ENCODE results near the gene PRAC2.

DNA sequence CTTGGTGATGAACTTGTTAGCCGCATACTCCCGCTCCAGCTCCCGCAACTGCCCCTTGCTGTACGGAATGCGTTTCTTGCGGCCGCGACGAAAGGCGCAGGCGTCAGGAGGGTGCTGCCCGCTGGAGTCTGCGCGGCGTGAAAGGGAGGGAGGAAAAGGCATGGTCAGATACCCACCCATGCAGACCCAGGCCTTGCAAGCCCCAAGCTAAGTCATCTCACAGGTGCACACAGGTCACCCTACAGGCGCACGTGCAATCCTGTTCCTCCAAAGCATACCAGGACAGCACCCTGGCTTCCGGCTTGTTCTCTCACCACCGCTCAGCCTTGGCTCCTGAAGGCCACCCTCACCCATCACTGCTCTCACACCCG lies 3.9 kb downstream of the PRAC2 start:
- TF ChIP-seq, protein P1, sequence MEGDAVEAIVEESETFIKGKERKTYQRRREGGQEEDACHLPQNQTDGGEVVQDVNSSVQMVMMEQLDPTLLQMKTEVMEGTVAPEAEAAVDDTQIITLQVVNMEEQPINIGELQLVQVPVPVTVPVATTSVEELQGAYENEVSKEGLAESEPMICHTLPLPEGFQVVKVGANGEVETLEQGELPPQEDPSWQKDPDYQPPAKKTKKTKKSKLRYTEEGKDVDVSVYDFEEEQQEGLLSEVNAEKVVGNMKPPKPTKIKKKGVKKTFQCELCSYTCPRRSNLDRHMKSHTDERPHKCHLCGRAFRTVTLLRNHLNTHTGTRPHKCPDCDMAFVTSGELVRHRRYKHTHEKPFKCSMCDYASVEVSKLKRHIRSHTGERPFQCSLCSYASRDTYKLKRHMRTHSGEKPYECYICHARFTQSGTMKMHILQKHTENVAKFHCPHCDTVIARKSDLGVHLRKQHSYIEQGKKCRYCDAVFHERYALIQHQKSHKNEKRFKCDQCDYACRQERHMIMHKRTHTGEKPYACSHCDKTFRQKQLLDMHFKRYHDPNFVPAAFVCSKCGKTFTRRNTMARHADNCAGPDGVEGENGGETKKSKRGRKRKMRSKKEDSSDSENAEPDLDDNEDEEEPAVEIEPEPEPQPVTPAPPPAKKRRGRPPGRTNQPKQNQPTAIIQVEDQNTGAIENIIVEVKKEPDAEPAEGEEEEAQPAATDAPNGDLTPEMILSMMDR (IDR thresholded peaks at IDR 0.05; ENCODE audit: low read length) = no peak
- no peak for TF ChIP-seq EZH2 (optimal IDR thresholded peaks at IDR 0.05; ENCODE audit: low read depth, low read length)
